Epithelial cell of proximal tubule (primary cell): ENCODE data around the gene CYBRD1. TPM values are rescaled to one million over a fixed set of nuclear protein-coding genes. Genes with fewer than 3 reads are reported as not detected.

Source experiments
- DNase-seq: peaks from one replicate; pipeline ENCODE4 v3.0.0-alpha.2; 2011; ENCODE audit warnings: low read depth
- H3K4me3 ChIP-seq: 2 replicates; pipeline ENCODE4 v1.5.1; 2011; ENCODE audit warnings: low read depth, mild to moderate bottlenecking, low read length
- total RNA-seq: library from RNA; depleted of rRNA; stranded (reverse); fragments of >200 nt; gene quantifications from 2 replicates; pipeline ENCODE4 v1.2.3, GENCODE V29; 2015
- TF ChIP-seq, protein P1 (sequence below): conservative IDR thresholded peaks from 2 replicates; pipeline ENCODE4 v1.5.1; 2012; ENCODE audit warnings: low read depth, mild to moderate bottlenecking, low read length

CYBRD1 gene
- total RNA-seq, 1 donor from 2014 or later, result 5.1 TPM

DNA sequence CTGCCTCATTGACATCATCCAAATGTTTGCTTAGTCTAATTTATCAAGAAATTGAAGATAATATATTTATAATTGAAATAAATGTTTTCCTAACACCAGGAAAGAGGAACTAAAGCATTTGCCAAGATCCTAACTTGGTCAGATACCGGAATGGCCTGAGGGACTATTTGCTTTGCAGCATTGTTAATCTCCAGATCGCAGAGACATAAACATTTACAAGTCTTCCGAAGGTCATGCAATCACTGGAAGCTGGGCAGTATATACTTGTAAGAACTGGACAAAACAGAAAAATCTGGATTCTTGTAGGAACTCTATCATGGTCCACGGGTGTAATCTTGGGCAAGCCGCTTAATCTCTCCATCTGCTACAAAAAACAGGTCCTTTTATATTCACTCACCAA lies 42.2 kb downstream of the CYBRD1 start:
- no peak overlapping the region for H3K4me3 ChIP-seq
- TF ChIP-seq, protein P1, sequence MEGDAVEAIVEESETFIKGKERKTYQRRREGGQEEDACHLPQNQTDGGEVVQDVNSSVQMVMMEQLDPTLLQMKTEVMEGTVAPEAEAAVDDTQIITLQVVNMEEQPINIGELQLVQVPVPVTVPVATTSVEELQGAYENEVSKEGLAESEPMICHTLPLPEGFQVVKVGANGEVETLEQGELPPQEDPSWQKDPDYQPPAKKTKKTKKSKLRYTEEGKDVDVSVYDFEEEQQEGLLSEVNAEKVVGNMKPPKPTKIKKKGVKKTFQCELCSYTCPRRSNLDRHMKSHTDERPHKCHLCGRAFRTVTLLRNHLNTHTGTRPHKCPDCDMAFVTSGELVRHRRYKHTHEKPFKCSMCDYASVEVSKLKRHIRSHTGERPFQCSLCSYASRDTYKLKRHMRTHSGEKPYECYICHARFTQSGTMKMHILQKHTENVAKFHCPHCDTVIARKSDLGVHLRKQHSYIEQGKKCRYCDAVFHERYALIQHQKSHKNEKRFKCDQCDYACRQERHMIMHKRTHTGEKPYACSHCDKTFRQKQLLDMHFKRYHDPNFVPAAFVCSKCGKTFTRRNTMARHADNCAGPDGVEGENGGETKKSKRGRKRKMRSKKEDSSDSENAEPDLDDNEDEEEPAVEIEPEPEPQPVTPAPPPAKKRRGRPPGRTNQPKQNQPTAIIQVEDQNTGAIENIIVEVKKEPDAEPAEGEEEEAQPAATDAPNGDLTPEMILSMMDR, result no peak
- no peak for DNase-seq

DNA sequence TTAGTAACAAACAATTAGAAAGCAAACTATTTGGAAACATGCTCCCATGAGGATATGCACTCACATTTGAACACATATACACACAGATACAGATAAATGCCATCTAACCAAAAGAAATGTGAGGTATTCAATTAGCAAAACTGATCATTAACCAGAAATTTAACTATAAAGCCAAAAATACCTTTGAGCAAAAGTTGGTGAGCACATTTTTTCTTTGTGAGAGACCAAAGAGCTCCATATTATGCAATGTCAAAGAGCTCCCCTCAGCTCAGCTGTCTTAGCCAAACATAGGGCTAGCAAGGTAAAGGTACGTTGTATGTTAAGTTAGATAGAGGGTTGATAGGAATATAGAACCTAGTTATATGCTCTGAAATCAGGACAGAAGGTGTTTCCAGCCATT lies 43.8 kb downstream of the CYBRD1 start:
- peak; percentile 20 for DNase-seq
- TF ChIP-seq, protein P1, result no peak
- no peak overlapping the region for H3K4me3 ChIP-seq

DNA sequence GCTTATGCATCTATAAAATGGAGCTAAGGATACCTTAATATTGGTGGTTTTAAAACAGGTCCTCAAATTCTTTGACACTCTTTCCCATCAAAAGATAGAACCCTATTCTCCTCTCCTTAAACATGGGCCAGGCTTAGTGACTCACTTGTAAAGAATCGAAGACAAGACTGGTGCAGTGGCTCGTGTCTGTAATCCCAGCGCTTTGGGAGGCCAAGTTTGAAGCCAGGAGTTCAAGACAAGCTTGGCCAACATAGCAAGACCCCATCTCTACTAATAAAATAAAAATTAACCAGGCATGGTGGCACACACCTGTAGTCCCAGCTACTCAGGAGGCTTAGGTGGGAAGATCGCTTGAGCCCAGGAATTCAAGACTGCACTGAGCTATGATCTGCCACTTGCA lies 44.5 kb downstream of the CYBRD1 start:
- no peak for DNase-seq
- TF ChIP-seq, protein P1, result no peak
- no peak overlapping the region for H3K4me3 ChIP-seq

DNA sequence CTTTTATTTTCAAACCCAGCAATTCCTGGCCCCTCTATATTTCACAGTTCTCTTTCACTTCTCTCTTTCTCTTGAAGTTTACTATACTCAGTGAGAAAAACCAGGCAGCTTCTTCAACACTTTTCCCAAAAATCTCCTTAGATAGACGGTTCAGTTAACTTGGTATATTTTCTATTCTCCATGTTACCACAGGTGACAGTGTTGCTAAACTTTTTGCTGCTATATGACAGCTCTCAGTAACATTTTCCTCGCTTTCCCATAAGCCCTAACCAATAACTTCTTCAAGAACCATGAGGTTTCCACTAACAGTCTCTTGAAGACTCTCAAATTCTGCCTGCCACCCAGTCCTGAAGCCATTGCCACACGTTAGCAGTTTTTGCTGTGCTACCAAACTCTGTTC lies 45.8 kb downstream of the CYBRD1 start:
- DNase-seq, result no peak
- H3K4me3 ChIP-seq, result no peak overlapping the region
- TF ChIP-seq, protein P1, result no peak

DNA sequence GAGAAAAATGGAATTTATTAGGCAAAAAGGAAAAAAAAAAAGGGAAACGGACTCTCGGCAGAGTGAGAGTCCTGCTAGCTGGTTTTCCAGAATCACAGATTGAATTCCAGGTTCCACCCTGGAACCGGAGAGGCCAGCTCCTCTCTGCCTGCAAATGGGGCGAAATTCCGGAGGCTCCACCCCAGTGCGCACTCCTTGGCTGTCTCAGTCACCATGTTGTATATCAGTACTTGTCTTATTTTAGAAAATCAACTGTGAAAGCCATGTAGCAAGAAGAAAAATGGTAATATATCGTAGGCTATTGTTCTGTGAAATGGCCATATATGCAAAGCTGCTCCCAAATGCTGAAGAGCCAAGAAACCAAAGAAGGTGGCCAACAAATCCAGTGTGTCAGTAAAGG lies 49.4 kb downstream of the CYBRD1 start:
- DNase-seq, result no peak
- TF ChIP-seq, protein P1, result no peak
- no peak overlapping the region for H3K4me3 ChIP-seq

DNA sequence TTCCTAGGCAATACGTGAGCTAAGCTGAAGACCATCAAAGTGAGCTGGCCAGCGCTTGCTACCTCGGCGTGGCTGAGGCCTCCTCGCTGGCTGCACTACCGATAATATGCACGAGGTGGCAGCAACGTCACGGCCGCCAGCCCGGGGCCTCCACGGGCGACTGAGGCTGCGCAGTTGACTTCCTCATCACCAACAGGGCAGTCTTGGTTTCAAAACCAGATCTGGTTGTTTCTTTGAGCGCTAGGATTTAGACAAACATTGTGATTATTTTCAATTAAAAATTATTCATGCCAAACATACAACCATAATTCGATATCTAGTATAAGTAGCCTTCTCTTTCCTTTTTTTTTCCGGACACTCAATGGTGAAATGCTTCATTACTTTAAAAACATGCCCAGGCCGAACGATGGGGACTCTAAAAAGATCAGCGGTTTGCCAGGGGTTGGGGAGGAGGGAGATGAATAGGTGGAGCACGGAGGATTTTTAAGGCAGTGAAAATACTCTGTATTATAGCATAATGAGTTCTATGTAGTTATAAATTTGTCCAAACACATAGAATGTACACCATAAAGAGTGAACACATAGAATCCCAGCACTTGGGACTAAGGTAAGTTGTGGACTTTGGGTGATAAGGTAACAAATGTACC lies 52.0 kb downstream of the CYBRD1 start:
- H3K4me3 ChIP-seq, result no peak overlapping the region
- TF ChIP-seq, protein P1, result peak; percentile 89
- no peak for DNase-seq

DNA sequence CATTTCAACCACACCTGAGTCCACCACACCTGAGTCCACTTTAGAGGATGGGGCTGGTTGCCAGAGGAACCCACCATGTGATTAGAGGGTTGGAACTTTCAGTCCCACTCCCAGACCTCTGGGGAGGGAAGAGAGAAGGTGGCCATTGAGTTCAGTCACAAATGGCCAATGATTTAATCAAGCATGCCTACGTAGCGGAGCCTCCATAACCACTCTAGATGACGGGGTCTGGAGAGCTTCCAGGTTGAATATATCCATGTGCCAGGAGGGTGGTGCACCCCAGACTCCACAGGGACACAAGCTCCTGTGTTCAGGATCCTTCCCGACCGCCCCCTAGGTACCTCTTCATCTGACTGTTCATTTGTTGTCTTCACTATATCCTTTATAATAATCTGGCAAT lies 53.3 kb downstream of the CYBRD1 start:
- DNase-seq, result no peak
- no peak overlapping the region for H3K4me3 ChIP-seq
- TF ChIP-seq, protein P1, result no peak
